ENCODE data around the gene TRIM31.

DNA sequence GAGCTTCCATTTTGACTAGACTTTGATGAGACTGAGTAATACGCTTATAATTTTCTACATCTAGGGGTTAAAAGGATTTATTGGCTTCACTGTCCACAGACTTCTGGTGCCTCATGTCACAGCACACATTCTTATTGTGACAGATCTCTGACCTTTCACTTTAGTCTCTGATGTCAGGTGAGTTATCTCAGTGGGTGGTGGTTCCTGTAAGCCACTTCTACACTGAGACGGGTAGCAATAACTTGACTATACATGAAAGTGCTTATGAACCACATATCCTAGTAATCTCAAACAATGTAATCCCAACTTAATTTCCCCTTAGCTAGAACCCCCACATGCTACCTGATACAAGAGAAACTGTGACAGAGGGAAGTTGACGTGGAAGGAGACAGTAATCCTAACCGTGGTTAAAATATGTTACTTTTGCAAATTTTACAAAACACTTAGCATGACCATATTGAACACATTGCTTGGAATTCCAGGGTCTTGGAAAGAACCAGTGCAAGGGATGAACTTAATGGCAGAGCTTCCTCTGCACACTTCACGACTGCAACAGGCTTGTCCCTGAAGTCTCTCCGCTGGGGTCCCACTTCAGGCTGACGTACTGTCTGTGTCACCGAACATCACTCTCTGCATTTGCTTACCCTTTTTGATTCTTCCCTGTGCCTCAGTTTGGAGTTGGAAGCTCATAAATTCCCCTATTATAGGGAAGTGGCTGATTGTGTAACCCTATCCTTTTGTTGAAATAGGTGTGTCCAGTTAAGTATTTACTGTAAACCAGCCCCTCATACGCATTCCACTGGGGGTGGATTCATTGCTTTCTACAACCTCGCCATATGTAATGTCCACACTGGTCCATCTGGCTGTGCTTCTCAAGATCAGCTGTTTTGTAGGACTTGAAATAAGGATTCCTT lies 16.6 kb upstream of the TRIM31 start:
- TF ChIP-seq SALL2 (tag by site-specific recombination; IDR thresholded peaks at IDR 0.05; ENCODE audit: borderline replicate concordance): no peak
- no peak for TF ChIP-seq SETDB1 (IDR thresholded peaks at IDR 0.05; ENCODE audit: insufficient read length, low read length)
- TF ChIP-seq, protein P1, sequence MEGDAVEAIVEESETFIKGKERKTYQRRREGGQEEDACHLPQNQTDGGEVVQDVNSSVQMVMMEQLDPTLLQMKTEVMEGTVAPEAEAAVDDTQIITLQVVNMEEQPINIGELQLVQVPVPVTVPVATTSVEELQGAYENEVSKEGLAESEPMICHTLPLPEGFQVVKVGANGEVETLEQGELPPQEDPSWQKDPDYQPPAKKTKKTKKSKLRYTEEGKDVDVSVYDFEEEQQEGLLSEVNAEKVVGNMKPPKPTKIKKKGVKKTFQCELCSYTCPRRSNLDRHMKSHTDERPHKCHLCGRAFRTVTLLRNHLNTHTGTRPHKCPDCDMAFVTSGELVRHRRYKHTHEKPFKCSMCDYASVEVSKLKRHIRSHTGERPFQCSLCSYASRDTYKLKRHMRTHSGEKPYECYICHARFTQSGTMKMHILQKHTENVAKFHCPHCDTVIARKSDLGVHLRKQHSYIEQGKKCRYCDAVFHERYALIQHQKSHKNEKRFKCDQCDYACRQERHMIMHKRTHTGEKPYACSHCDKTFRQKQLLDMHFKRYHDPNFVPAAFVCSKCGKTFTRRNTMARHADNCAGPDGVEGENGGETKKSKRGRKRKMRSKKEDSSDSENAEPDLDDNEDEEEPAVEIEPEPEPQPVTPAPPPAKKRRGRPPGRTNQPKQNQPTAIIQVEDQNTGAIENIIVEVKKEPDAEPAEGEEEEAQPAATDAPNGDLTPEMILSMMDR (tag by site-specific recombination; IDR thresholded peaks at IDR 0.05): no peak
- TF ChIP-seq IKZF3 (tag by site-specific recombination; IDR thresholded peaks at IDR 0.05): no peak
- no peak for TF ChIP-seq ZNF707 (tag by site-specific recombination; IDR thresholded peaks at IDR 0.05)
